ENCODE results near the gene NBL1. TPM values are rescaled to one million over a fixed set of nuclear protein-coding genes. Genes with fewer than 3 reads are reported as not detected.

Gene NBL1
- polyA plus RNA-seq, 3 donors, result 0.07 TPM; not detected in 2

- no peak overlapping the region for H3K9ac ChIP-seq (ENCODE audit: insufficient read depth, low read length, poor library complexity, severe bottlenecking)
- Mint-ChIP-seq H3K9me3 (no peaks in the 10 kb centered on the region), H3K4me1 (no peaks in the 10 kb centered on the region), H3K27ac (no peak overlapping the region), H3K4me3 (no peak overlapping the region), H3K27me3 (ENCODE audit: low read depth in 3 of 3) (no peaks in the 10 kb centered on the region), H3K36me3 (peaks cover 25 to 35% of the 10 kb centered on the region in 2 donors)
- no peak overlapping the region for H3K27ac ChIP-seq (ENCODE audit: low read depth in 1 of 2, low read length in 2 of 2)
- H3K9me3 ChIP-seq (replicated peaks in 1 of 2; ENCODE audit: control insufficient read depth in 1 of 2, insufficient read depth in 1 of 2, low read length in 2 of 2), result no peaks in the 10 kb centered on the region
- no CpG with 5 or more reads among the region's 3 CpGs for WGBS (ENCODE audit: insufficient coverage)
- intact Hi-C loops (cut with micrococcal nuclease), result no loop called here
- no peak for TF ChIP-seq CTCF (IDR thresholded peaks at IDR 0.05)
- peaks cover 38% of the 10 kb centered on the region for H3K79me2 ChIP-seq (ENCODE audit: insufficient read depth, low read length)
- H3K36me3 ChIP-seq (replicated peaks in 1 of 2; ENCODE audit: control insufficient read depth in 1 of 2, insufficient read depth in 2 of 2, low read length in 2 of 2), result peaks cover 21 to 55% of the 10 kb centered on the region in 2 donors
- DNase-seq, result no peak
- no peak overlapping the region for H3K4me3 ChIP-seq (replicated peaks in 1 of 3; ENCODE audit: low read depth in 2 of 3, low read length in 3 of 3)
- H3K27me3 ChIP-seq (ENCODE audit: control insufficient read depth in 2 of 2, insufficient read depth in 2 of 2, low read length in 2 of 2), result no peaks in the 10 kb centered on the region
- peaks cover 83% of the 10 kb centered on the region for H4K20me1 ChIP-seq (ENCODE audit: insufficient read depth, low read length)
- no peak overlapping the region for H3K4me2 ChIP-seq (replicated peaks; ENCODE audit: extremely low read depth, low read length, poor library complexity, severe bottlenecking)
- H3K4me1 ChIP-seq (ENCODE audit: control insufficient read depth in 1 of 2, insufficient read depth in 2 of 2, low read length in 2 of 2), result no peaks in the 10 kb centered on the region
- no peak overlapping the region for H2AFZ ChIP-seq (ENCODE audit: insufficient read depth, low read depth, low read length, poor library complexity, severe bottlenecking)
These were observed 26.7 kb upstream of the NBL1 start for GRCh38 chr1:19617376-19617775.

DNA sequence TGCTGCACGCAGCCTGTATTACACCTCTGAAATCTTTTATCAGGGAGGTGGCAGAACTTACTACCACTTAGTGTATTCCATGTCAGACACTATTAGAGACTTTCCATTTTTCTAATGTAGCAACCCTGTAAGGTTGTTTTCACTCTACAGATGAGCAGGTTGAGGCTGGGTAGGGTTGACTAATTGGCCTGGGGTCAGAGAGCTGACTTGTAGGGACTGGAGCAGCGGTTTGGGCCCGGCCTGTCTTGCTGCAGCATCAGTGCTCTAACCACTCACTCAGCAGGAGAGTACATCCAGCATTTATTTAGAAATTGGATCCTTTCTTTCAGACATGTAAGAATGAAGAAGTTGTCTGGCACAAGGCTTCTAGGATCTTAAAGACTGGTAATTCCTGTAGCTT lies 25.7 kb upstream of the NBL1 start:
- Histone ChIP-seq H3K9ac (ENCODE audit: insufficient read depth, low read length, poor library complexity, severe bottlenecking) (no peak overlapping the region), H2AFZ (ENCODE audit: insufficient read depth, low read depth, low read length, poor library complexity, severe bottlenecking) (no peak overlapping the region), H3K9me3 (replicated peaks in 1 of 2; ENCODE audit: control insufficient read depth in 1 of 2, insufficient read depth in 1 of 2, low read length in 2 of 2) (no peaks in the 10 kb centered on the region), H3K4me3 (replicated peaks in 1 of 3; ENCODE audit: low read depth in 2 of 3, low read length in 3 of 3) (no peak overlapping the region), H3K4me1 (ENCODE audit: control insufficient read depth in 1 of 2, insufficient read depth in 2 of 2, low read length in 2 of 2) (no peaks in the 10 kb centered on the region), H3K4me2 (replicated peaks; ENCODE audit: extremely low read depth, low read length, poor library complexity, severe bottlenecking) (no peak overlapping the region), H3K27me3 (ENCODE audit: control insufficient read depth in 2 of 2, insufficient read depth in 2 of 2, low read length in 2 of 2) (no peaks in the 10 kb centered on the region), H3K27ac (ENCODE audit: low read depth in 1 of 2, low read length in 2 of 2) (no peak overlapping the region), H3K36me3 (replicated peaks in 1 of 2; ENCODE audit: control insufficient read depth in 1 of 2, insufficient read depth in 2 of 2, low read length in 2 of 2) (peaks cover 18 to 63% of the 10 kb centered on the region in 2 donors), H3K79me2 (ENCODE audit: insufficient read depth, low read length) (peaks cover 28% of the 10 kb centered on the region), H4K20me1 (ENCODE audit: insufficient read depth, low read length) (peaks cover 74% of the 10 kb centered on the region)
- no peaks in the 10 kb centered on the region for H3K9me3 Mint-ChIP-seq
- H3K4me1 Mint-ChIP-seq, result no peaks in the 10 kb centered on the region
- TF ChIP-seq CTCF (IDR thresholded peaks at IDR 0.05), result no peak
- WGBS (ENCODE audit: insufficient coverage), result 90% methylated on average over 2 of the region's 3 CpGs
- peak overlapping the region in 1 of 7 donors; percentile 10 for H3K27ac Mint-ChIP-seq
- DNase-seq, result no peak
- intact Hi-C loops (cut with micrococcal nuclease), result no loop called here
- no peaks in the 10 kb centered on the region for H3K27me3 Mint-ChIP-seq (ENCODE audit: low read depth in 3 of 3)
- peaks cover 32 to 43% of the 10 kb centered on the region in 2 donors for H3K36me3 Mint-ChIP-seq
- no peak overlapping the region for H3K4me3 Mint-ChIP-seq
